Activated gamma-delta T cell treated with Interleukin-2 at 50 U/mL for 16 hours (primary cell): ENCODE measurements around the gene CYP2U1.

Source experiments
- DNase-seq: peaks from one replicate; pipeline ENCODE4 v3.0.0-alpha.2; 2020

CYP2U1 gene

DNA sequence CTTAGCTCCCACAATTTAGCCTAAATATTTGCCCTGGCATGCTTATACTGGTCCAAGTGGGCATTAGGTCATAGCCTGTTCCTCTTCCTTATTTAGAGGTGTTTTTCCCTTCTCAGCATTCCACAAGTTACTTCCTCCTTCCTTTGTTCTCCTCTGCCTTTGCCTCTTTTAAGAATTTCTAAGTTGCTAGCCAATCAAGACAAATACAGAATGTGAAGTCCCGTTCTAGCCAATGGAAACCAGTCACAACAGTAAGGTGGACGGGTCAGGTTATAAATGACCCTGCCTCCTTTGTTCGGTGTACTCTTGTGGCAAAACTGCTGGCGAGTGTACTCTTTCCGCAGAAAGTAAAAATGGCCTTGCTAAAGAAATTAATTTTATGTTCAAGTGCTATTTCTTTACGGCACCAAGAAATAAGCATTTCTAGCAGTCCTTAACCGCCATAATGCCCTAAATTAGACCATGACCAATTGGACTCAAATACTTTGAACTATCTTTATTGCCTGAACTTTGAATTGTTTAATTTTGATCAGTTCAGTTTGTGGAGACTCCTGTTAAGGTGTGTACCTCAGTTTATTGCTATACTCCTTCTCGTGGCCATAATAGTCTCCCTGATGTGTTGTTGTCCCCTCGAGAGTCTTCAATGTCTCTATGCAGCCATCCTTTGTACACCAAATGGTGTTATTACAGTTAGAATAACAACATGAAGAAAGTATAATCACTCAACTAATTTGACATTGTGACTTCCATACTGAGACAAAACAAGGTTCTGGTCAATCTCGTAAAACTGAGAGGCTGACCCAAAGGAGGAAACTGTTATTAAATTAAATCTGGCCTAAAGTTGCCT is 56.8 kb downstream of the CYP2U1 start:
- no peak for DNase-seq

DNA sequence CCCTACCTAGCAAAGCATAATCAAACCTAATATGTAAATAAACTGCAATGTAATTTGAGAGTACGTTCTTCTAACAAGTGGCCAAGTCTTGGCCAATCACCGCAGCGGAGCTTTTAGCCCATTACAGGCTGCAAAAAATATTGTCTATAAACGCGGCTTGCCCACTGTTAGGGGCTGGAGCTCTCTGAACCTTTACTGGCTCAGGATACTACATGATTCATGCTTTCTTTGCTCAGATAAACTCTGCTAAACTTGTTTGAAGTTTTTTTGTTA is 57.4 kb downstream of the CYP2U1 start:
- no peak for DNase-seq

DNA sequence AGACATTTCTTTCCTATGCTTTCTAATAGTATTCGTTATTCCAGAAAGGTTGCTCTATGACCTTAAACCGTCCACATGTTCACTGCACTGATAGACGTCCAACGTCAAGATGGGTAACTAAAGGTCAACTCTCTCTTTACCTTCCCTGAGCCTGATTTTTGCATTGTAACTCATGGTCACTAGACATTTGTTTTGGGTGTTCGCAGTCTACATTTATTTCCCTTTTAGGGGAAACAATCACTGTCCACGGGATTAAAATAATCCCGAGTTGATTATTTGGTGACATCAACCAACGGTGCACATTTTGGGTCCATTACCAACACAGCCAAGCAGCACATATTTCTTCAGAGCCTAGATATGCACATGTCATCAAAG is 57.8 kb downstream of the CYP2U1 start:
- DNase-seq, result no peak

DNA sequence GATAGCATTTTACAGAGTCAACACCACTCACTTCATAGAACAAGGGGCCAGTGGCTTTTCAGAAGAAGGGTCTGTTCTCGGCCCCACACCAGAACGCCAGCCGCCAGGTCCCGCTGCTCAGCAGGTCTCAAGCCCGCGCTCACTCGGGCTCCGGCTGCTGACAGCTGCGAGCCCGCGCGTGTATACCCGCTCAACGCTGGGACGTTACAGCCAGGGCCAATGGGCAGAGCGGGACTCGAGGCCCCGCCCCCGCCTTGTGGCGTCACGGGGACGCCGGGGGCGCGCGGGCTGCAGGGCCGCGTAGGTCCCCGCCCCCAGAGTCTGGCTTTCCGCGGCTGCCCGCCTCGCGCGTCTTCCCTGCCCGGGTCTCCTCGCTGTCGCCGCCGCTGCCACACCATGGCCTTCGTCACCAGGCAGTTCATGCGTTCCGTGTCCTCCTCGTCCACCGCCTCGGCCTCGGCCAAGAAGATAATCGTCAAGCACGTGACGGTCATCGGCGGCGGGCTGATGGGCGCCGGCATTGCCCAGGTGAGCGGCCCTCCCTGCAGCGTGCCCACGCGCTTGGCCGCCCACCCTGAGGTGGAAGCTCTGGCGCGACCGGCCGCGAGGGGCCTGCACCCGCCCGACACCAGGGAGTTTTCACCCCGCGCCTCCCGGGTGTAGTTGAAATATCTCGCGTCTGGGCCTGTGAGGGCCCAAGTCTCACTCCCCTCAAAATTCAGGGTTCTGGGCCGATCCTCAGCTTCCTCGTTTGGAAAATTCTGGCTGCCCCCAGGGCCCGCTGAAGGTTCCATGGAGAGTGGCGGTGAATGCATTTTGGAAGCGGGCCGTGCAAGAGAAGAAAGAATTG is 58.4 kb downstream of the CYP2U1 start, which contains the start of gene HADH:
Gene HADH (plus strand): TSS at position 353 of the 850 bp plus-strand sequence. CDS start 44 bp downstream, at position 397.
- DNase-seq, result peak; percentile 92

DNA sequence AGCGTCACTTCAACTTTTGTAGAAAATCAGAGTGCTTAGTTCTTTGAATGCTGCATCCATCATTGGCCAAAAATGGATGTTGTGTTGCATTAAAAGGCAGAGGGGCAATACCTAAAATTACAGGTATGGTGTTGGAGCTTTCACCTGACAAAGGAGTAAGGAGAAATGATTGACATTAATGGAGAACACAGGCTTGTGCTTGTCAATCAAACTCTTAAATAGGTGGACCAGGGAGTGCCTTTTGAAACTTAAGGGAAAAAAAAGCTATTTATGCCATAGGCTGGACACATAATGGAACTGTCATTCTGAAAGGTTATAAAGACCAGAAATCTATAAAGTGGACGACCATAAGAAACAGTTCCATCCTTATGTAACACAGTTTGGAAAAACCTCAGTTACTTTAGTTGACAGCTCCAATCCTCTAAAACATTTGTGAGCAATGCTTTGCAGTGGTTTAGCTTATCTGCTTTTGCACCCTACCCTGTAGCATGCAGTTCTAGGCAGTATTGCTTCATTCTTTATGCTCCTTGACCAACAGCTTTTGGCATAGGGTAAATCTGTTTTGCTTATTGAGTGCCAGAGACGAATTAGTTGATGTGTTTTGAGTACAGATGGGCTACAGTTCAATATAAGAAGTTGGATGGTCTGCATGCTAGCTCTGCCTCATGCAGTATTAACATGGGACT is 60.7 kb downstream of the CYP2U1 start:
- DNase-seq, result no peak

DNA sequence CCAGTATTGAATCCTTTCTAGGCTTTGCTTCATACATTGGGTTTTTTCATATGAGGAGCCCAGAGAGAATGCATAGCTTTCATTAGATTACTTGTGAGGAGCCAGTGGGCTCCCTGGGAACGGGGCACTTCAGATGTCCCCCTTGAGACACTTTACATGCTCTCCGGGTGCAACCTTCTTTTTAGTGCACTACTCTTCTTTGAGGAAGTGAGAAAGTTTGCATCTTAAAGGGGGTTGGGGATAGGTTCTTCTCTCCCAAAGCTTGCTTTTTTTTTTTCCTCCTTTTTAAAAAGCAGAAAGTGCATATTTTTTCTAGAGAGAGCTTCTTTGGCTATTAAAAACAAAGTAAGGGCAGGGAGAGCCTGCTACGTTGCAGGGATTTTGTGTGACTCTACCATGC is 62.6 kb downstream of the CYP2U1 start:
- no peak for DNase-seq

DNA sequence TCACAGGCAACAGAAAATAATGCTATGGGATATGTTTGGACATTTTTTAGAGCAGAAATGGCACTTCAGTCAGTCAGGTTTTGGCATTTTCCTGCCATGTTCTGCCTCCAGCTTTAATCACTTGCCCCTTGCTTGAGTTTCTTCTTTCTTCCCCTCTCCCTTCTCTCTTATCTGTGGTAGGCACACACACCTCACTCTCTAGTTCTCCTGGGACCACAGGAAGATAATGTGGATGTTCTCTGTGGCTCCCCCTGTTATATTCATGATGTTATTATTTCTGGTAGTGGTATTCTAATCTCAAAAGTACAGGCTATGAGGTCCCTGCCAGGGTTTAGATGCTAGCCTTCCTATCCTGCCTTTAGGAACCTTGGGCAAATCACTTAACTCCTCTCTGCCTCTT is 63.5 kb downstream of the CYP2U1 start:
- DNase-seq, result no peak

DNA sequence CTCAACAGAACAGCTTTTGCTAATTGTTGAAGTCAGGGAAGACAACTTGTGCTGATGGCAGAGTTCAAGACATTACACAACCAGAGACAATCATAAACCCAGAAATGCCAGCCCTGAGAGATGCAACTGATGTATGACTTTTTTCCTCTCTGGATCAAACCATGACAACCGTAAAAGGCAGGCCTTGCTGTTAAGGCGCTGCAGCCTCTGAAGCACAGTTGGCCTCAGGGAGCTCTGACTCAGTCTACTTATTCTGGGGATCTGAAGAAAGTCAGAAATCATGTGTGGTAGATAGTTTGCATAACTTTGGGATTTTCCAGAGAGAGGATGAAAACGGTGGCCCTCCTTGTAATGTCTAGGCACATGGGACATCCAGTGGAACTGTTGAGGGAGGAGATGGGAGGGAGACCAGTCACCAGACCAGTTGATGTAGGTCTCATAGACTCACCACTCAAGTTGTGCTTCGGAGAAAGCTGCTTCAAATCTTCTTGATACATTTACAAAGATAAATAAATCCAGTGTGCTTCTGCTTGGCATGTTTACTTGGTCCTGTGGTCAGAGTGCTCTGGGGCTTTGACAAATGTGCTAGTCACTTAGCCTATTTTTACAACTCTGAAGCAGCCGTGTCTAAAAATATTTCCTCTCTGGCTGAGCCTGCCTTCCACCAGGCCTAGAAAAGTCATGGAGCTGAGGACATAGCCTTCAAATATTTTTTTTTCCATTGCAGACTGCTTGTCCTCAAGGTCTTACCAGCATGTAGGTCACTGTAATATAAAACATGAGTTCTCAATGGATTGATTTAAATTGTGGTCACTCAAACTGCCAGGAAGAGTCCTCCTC is 65.8 kb downstream of the CYP2U1 start:
- DNase-seq, result no peak

DNA sequence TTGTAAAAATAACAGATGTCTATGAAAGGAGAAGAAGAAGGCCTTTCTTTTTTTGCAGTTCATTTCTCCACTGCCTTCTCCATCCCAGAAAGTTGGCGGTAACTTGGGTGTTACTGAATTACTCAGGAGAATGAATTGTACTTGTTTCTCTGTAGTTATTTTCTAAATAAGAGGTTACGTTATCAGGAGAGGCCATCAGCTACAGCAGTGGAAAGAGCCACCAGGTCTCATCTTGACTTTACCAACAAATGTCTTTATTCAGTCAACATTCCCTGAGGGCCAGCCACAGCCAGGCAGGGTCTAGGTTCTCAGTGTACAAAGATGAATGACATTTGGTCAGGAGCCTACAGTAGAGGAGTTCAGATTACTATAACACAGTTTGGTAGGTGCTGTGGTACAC is 66.4 kb downstream of the CYP2U1 start:
- no peak for DNase-seq

DNA sequence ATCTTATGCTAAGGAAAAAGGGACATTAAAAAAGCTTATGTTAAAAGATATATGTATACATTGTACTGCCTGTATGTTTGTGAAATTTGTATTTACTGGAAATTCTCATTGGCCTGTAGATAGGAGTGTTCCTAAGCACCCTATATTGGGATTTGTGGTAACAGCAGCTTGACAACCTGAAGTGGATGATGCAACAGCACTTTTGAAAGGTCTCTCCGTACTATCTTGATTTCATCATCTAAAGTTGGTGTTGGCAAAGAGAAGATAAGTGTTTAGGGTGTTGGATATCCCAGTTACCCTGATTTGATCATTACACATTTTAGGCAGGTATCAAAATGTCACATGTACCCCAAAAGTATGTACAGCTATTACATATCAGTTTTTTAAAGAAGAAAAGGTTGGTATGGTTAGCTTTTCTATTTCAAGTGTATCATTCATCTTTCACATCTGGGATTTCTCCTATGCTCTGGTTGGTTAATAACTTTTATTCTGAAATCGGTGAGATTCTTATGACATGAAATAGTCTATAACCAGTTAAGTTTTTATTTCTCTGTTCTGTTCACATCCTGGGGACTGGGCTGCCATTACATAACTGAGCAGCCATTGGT is 68.7 kb downstream of the CYP2U1 start:
- no peak for DNase-seq

DNA sequence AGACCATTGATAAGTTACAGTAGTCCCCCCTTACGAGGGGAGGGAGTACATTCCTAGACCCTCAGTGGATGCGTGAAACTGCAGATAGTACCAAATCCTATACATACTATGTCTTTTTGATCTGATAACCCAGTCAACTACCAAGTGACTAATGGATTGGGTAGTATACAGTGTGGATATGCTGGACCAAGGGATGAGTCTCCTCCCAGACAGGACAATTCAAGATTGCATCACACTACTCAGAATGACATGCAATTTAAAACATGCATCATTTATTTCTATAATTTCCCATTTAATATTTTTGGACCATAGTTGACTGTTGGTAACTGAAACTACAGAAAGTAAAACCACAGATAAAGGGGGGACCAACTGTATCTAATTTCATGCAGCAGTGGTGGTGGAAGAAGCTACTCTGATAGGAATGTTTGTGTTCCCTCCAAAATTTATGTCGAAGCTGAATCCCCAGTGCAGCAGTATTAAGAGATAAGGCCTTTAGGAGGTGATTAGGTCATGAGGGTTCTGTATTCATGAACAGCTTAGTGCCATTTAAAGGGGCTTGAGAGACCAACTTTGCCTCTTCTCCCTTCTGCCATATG is 70.3 kb downstream of the CYP2U1 start:
- no peak for DNase-seq
